Gastroesophageal sphincter (tissue), 4 donors: ENCODE data around the gene SLC6A13. TPM values are rescaled to one million over a fixed set of nuclear protein-coding genes. Genes with fewer than 3 reads are reported as not detected.

Source experiments
- ATAC-seq: fragments of 150-250 bp; one replicate; pipeline ENCODE4 v1.9.1; 2016; ENCODE audit warnings: mild to moderate bottlenecking, moderate library complexity
- H3K27ac ChIP-seq, 4 donors: fragments of 200-600 bp; sonication (generic) in 3 of 4; 1 replicate in 3 of 4; 2 replicates in 1 of 4; pipeline ENCODE4 v1.5.1; 2016 to 2019
- H3K27me3 ChIP-seq: fragments of 200-600 bp; sonication (generic); one replicate; pipeline ENCODE4 v1.5.1; 2019
- H3K36me3 ChIP-seq, 2 donors: fragments of 200-600 bp; sonication (generic); one replicate each; pipeline ENCODE4 v1.5.1; 2019; ENCODE audit warnings: control low read depth in 1 of 2
- H3K4me1 ChIP-seq, 3 donors: fragments of 200-600 bp; sonication (generic); 1 replicate in 2 of 3; 2 replicates in 1 of 3; pipeline ENCODE4 v1.5.1; 2016 to 2019; ENCODE audit warnings: control low read depth in 2 of 3
- H3K4me3 ChIP-seq, 2 donors: fragments of 200-600 bp; sonication (generic); one replicate each; pipeline ENCODE4 v1.5.1; 2019; ENCODE audit warnings: mild to moderate bottlenecking in 1 of 2, moderate library complexity in 1 of 2
- H3K9me3 ChIP-seq, 3 donors: fragments of 200-600 bp; sonication (generic); one replicate each; pipeline ENCODE4 v1.5.1; 2017 to 2019; ENCODE audit warnings: control low read depth in 2 of 3
- CTCF ChIP-seq, 4 experiments: fragments of 200-600 bp in 2 of 4; fragments of 450-650 bp in 2 of 4; sonication (generic) in 1 of 4; IDR thresholded peaks; one replicate each; pipeline ENCODE4 v1.5.1; 2017 to 2019; ENCODE audit warnings: antibody characterized with exemption in 4 of 4, mild to moderate bottlenecking in 2 of 4, moderate library complexity in 2 of 4
- EP300 ChIP-seq: sonication (generic); formaldehyde crosslinking; IDR thresholded peaks from one replicate; pipeline ENCODE4 v1.6.1; 2017; ENCODE audit warnings: antibody characterized with exemption, mild to moderate bottlenecking
- POLR2A ChIP-seq, 2 donors: fragments of 450-650 bp; IDR thresholded peaks; one replicate each; pipeline ENCODE4 v1.6.1; 2017; ENCODE audit warnings: antibody characterized with exemption in 2 of 2, mild to moderate bottlenecking in 2 of 2, moderate library complexity in 1 of 2
- POLR2AphosphoS5 ChIP-seq: sonication (generic); formaldehyde crosslinking; IDR thresholded peaks from one replicate; pipeline ENCODE4 v1.6.1; 2017; ENCODE audit warnings: antibody characterized with exemption
- WGBS, 2 donors: methylation state at CpG; one replicate each; pipeline ENCODE4 v1.1.5; 2018; ENCODE audit warnings: low coverage in 1 of 2; 5-methylcytosine and 5-hydroxymethylcytosine counted together
- total RNA-seq, 4 donors: library from RNA; depleted of rRNA; stranded (reverse); fragments of >200 nt; gene quantifications; one replicate each; pipeline ENCODE4 v1.1.0, GENCODE V29; 2016

The SLC6A13 gene
- total RNA-seq, 4 donors from 2014 or later, result not detected

- 30 to 61% methylated on average over 7 to 10 of the region's 16 CpGs for WGBS, 2 donors
- H3K27me3 ChIP-seq, result peaks cover 40% of the 10 kb centered on the region
- TF ChIP-seq POLR2AphosphoS5 (no peak), EP300 (no peak), CTCF (IDR thresholded peaks at IDR 0.05) (no peak), POLR2A (IDR thresholded peaks at IDR 0.05) (no peak)
- peaks cover 0 to 32% (median 3%) of the 10 kb centered on the region in 3 donors for H3K4me1 ChIP-seq
- no peak overlapping the region for H3K27ac ChIP-seq
- no peak for ATAC-seq
- no peak overlapping the region for H3K4me3 ChIP-seq
- H3K9me3 ChIP-seq, result no peaks in the 10 kb centered on the region
- no peaks in the 10 kb centered on the region for H3K36me3 ChIP-seq
These were observed 86.1 kb downstream of the SLC6A13 start for GRCh38 chr12:176321-177181.

- ATAC-seq, result no peak
- Histone ChIP-seq H3K27ac (no peak overlapping the region), H3K9me3 (no peaks in the 10 kb centered on the region), H3K4me3 (no peak overlapping the region), H3K36me3 (no peaks in the 10 kb centered on the region), H3K4me1 (peaks cover 0 to 32% (median 3%) of the 10 kb centered on the region in 3 donors), H3K27me3 (peaks cover 48% of the 10 kb centered on the region)
- TF ChIP-seq EP300, result no peak
- no peak for TF ChIP-seq POLR2A (IDR thresholded peaks at IDR 0.05)
- TF ChIP-seq POLR2AphosphoS5, result no peak
- TF ChIP-seq CTCF (IDR thresholded peaks at IDR 0.05), result no peak
- no CpG with 5 or more reads among the region's 16 CpGs for whole genome bisulfite sequencing, 2 donors
These were observed 86.9 kb downstream of the SLC6A13 start for GRCh38 chr12:175759-176158.

- Histone ChIP-seq H3K4me3 (no peak overlapping the region), H3K36me3 (no peaks in the 10 kb centered on the region), H3K4me1 (peaks cover 0 to 32% (median 3%) of the 10 kb centered on the region in 3 donors), H3K27me3 (peaks cover 52% of the 10 kb centered on the region), H3K27ac (no peak overlapping the region), H3K9me3 (no peaks in the 10 kb centered on the region)
- TF ChIP-seq POLR2AphosphoS5 (no peak), CTCF (IDR thresholded peaks at IDR 0.05) (no peak), EP300 (no peak), POLR2A (IDR thresholded peaks at IDR 0.05) (no peak)
- ATAC-seq, result no peak
- 20% methylated on average over 1 of the region's 10 CpGs; no CpG with 5 or more reads in 1 of the 2 donors for WGBS, 2 donors
These were observed 87.4 kb downstream of the SLC6A13 start for GRCh38 chr12:175250-175649.

- H3K27me3 ChIP-seq, result peaks cover 56% of the 10 kb centered on the region
- peaks cover 0 to 26% (median 3%) of the 10 kb centered on the region in 3 donors for H3K4me1 ChIP-seq
- ATAC-seq, result no peak
- H3K9me3 ChIP-seq, result no peaks in the 10 kb centered on the region
- H3K36me3 ChIP-seq, result no peaks in the 10 kb centered on the region
- no CpG with 5 or more reads among the region's 23 CpGs for WGBS, 2 donors
- no peak for TF ChIP-seq CTCF (IDR thresholded peaks at IDR 0.05)
- TF ChIP-seq EP300, result no peak
- no peak for TF ChIP-seq POLR2AphosphoS5
- no peak for TF ChIP-seq POLR2A (IDR thresholded peaks at IDR 0.05)
- no peak overlapping the region for H3K4me3 ChIP-seq
- H3K27ac ChIP-seq, result no peak overlapping the region
These were observed 88.0 kb downstream of the SLC6A13 start for GRCh38 chr12:174596-174995.

GRCh38 chr12:174124-174523, 88.5 kb downstream of the SLC6A13 start:
- H3K9me3 ChIP-seq, result no peaks in the 10 kb centered on the region
- no peak for ATAC-seq
- H3K36me3 ChIP-seq, result no peaks in the 10 kb centered on the region
- no peak overlapping the region for H3K27ac ChIP-seq
- 80% methylated on average over 1 of the region's 6 CpGs; no CpG with 5 or more reads in 1 of the 2 donors for WGBS, 2 donors
- peaks cover 53% of the 10 kb centered on the region for H3K27me3 ChIP-seq
- H3K4me3 ChIP-seq, result no peak overlapping the region
- peaks cover 0 to 24% (median 3%) of the 10 kb centered on the region in 3 donors for H3K4me1 ChIP-seq
- no peak for TF ChIP-seq CTCF (IDR thresholded peaks at IDR 0.05)
- no peak for TF ChIP-seq POLR2A (IDR thresholded peaks at IDR 0.05)
- TF ChIP-seq EP300, result no peak
- no peak for TF ChIP-seq POLR2AphosphoS5
